HG03039 (cell line): Measurements from ENCODE around the gene PDE10A.

ENCODE experiments used
- ATAC-seq: cut with Tn5 transposase; IDR thresholded peaks from one replicate; pipeline ENCODE4 v1.9.1; 2021; ENCODE audit warnings: mild to moderate bottlenecking, moderate library complexity; ENCODE audit not compliant: unreplicated experiment

The PDE10A gene

GRCh38 chr6:165656581-165657324, 6.3 kb downstream of the PDE10A start:
- no peak for ATAC-seq

GRCh38 chr6:165655191-165655590, 7.8 kb downstream of the PDE10A start:
- ATAC-seq = no peak

- no peak for ATAC-seq
Measured at GRCh38 chr6:165654144-165654543, 8.9 kb downstream of the PDE10A start.

GRCh38 chr6:165653607-165654006, 9.4 kb downstream of the PDE10A start:
- ATAC-seq = no peak

- no peak for ATAC-seq
Measured at GRCh38 chr6:165653196-165653595, 9.8 kb downstream of the PDE10A start.

GRCh38 chr6:165652766-165653165, 10.3 kb downstream of the PDE10A start:
- no peak for ATAC-seq

GRCh38 chr6:165649166-165650137, 13.6 kb downstream of the PDE10A start:
- ATAC-seq = no peak

GRCh38 chr6:165647041-165647440, 16.0 kb downstream of the PDE10A start:
- ATAC-seq = no peak

- no peak for ATAC-seq
Measured at GRCh38 chr6:165645919-165646318, 17.1 kb downstream of the PDE10A start.

- no peak for ATAC-seq
Measured at GRCh38 chr6:165644586-165645266, 18.3 kb downstream of the PDE10A start.

GRCh38 chr6:165643015-165643414, 20.0 kb downstream of the PDE10A start:
- ATAC-seq = no peak

GRCh38 chr6:165641672-165642156, 21.3 kb downstream of the PDE10A start:
- ATAC-seq = no peak

- no peak for ATAC-seq
Measured at GRCh38 chr6:165640806-165641205, 22.2 kb downstream of the PDE10A start.

GRCh38 chr6:165638530-165638929, 24.5 kb downstream of the PDE10A start:
- no peak for ATAC-seq

- ATAC-seq = no peak
Measured at GRCh38 chr6:165637586-165637985, 25.5 kb downstream of the PDE10A start.

- no peak for ATAC-seq
Measured at GRCh38 chr6:165636402-165637048, 26.5 kb downstream of the PDE10A start.

GRCh38 chr6:165635965-165636364, 27.1 kb downstream of the PDE10A start:
- no peak for ATAC-seq

- no peak for ATAC-seq
Measured at GRCh38 chr6:165634101-165634880, 28.8 kb downstream of the PDE10A start.

- no peak for ATAC-seq
Measured at GRCh38 chr6:165632194-165632593, 30.8 kb downstream of the PDE10A start.

GRCh38 chr6:165630544-165630953, 32.5 kb downstream of the PDE10A start:
- ATAC-seq = no peak
